HG03045 (cell line): ENCODE results near the gene MED17.
"Not testable (repeated sequence)": the region's sequence is repeated elsewhere in the genome, so short reads cannot be mapped to it uniquely, and the experiment has no call there.

Experiments used
- ATAC-seq: cut with Tn5 transposase; IDR thresholded peaks from one replicate; pipeline ENCODE4 v1.9.1; 2021; ENCODE audit warnings: mild to moderate bottlenecking, moderate library complexity; ENCODE audit not compliant: unreplicated experiment

MED17 gene

GRCh38 chr11:93757301-93757700, 26.8 kb upstream of the MED17 start:
- no peak for ATAC-seq

DNA sequence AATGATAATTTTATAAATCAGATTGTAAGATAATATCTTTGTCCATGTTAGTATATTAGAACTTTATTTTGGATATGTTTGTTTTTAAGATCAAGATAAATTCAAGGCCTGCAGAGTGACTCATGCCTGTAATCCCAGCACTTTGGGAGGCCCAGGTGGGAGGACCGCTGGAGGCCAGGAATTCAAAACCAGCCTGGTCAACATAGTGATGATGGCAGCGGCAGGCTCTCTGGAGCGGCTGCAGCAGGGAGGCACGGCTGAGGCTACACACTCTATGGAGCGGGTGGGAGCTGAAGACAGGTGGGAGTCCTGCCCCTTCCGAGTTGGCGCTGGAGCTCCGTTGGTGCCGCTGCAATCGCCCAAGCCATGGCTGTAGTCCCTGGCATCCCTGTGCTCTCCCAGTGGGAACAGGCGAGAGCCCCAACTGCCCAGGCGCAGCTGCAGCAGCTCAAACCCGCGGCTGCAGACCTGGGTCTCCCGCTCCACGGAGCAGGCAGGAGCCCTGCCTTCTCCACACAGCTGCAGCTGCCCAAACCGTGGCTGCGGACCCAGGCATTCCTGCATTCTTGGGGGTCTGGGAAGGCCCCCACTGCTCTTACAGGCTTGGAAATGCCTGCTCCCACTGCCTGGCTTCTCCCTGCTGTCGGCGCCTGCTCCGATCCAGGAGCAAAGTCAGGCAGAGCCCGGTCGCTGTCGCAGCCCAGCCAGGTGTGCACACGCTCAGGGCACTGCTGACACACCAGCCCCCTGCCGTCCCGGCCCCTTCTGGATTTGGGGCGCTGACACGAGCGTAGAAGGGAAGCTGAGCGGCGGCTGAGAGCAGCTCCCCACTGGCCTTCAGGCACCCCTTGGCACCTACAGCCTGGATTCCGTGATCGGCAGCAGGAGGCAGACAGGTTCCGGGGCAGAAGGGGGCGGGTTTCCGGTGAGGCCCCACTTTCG, 25.9 kb upstream of the MED17 start:
- no peak for ATAC-seq

GRCh38 chr11:93759123-93759522, 25.0 kb upstream of the MED17 start:
- not testable (repeated sequence) for ATAC-seq

DNA sequence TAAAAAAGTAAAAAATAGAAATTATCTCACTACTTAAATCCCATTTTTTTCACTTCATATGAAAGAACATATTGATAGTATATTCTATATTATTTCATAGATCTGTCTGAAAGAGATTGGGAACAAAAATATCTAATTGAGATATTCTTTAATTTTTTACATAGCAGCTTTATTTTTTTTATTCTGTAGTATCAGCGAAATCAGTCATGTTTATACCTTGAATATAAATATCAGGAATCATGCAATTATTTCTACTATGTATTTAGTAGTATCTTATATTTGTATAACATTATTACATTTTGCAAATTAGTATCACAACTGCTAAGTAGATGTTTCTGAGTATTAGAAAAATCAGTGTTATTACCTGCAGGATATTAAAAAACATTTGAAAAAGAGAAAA, 22.2 kb upstream of the MED17 start:
- no peak for ATAC-seq

- no peak for ATAC-seq
Observed at GRCh38 chr11:93765551-93765950, 18.5 kb upstream of the MED17 start.

DNA sequence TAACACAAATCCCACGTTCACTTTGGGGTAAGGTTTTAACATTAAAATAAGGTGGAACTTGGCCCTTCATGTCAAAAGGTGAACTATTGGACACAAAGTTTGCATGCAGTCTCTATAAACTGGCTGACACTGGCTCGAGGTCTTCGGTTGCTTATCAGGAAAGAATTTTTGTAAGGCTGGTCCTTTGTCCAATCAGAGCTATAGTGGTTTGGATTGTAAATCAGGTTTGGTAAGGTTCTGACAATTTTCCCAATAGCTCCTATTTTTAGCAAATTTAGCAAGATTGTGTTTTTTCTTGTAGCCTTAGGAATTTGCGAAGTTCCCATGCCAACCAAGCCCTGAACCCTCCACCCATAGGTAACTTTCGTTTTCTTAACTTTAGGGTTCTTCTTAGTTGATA, 17.6 kb upstream of the MED17 start:
- ATAC-seq, result no peak

DNA sequence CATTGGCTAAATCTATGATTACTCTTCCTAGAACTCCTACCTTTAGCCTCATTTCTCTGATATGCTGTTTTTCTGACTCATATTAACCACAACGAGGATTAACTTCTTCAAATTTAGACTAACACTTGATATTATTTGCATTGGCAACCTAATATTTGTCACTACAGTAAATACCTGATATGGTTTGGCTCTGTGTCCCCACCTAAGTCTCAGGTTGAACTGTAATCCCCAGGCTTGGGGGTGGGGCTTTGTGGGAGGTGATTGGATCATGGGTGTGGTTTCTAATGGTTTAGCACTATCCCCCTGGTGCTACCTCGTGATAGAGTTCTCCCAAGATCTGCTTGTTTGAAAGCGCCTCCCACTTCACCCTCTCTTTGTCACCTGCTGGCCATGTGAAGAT, 17.1 kb upstream of the MED17 start:
- no peak for ATAC-seq

GRCh38 chr11:93770160-93770559, 13.9 kb upstream of the MED17 start:
- no peak for ATAC-seq

- ATAC-seq, result no peak
Observed at GRCh38 chr11:93772123-93772522, 12.0 kb upstream of the MED17 start.

- ATAC-seq, result no peak
Observed at GRCh38 chr11:93773045-93773477, 11.0 kb upstream of the MED17 start.

DNA sequence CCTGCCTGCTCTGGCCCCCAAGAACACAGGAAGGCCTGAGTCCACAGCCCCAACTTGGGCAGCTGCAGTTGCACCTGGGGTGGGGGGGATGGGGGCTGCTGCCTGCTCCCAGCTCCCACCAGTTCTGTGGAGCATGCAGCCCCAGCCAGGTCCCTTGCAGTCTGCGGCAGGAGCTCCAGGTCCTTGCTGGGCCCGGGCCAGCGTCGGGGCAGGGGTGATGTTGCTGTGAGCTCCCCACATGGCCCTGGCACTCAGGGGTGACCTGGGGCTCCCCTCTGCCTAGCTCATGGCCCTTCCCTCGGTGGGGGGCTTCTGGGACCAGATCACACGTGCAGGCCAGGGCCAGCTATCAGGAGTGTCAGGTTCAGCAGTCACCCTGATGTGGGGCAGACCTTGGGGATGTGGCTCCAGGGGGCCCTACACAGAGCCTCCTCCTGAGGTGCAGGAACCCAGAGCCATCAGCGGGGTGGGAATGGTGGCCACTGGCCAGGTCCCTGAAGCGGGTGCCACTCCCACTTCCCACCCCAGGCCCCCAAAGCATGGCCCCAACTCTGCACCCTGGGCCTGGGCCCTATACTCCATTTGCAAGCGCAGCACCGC, 10.4 kb upstream of the MED17 start:
- no peak for ATAC-seq

- not testable (repeated sequence) for ATAC-seq
Observed at GRCh38 chr11:93774560-93774959, 9.5 kb upstream of the MED17 start.

DNA sequence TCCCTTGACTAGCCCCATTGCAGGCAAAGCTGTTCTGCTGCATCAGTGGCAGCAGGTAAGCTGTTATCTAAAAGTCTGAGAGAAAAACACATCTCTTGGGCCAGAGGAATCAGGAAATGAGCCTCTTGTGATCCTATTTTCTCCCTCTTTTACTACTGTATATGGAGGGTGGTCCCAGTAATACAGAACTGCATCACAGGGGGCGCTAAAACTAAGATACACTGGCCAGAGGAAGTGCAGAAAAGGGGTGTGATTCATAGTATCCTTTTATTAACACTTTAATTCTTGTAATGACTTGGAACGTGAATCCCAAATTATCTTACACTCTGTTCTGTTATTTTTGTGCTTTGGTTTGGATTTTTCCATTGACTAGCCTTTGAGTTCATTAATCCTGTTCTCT, 8.8 kb upstream of the MED17 start:
- no peak for ATAC-seq

DNA sequence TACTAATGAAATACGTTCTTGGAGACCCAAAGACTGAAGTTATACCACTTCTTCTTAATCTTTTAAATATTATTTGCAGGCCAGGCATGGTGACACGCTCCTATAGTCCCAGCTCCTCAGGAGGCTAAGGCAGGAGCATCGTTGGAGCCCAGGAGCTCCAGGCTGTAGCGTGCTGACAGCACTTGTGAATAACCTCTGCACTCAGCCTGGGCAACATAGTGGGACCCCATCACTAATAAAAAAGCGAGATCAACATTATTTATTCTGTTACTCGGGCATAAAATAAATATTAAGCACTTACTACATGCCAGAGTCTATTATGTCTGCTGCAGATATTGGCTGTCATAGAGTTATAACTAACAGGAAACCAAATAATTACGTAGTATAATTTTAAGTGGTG, 720 bp upstream of the MED17 start:
- ATAC-seq, result no peak

- peak; percentile 48 for ATAC-seq
Observed at GRCh38 chr11:93783765-93784144, 327 bp upstream of the MED17 start.

- ATAC-seq, result peak; percentile 35
Observed at GRCh38 chr11:93784935-93785360, 866 bp downstream of the MED17 start.

GRCh38 chr11:93791493-93791892, 7.4 kb downstream of the MED17 start:
- ATAC-seq, result no peak

- ATAC-seq, result no peak
Observed at GRCh38 chr11:93796441-93797231, 12.6 kb downstream of the MED17 start.

DNA sequence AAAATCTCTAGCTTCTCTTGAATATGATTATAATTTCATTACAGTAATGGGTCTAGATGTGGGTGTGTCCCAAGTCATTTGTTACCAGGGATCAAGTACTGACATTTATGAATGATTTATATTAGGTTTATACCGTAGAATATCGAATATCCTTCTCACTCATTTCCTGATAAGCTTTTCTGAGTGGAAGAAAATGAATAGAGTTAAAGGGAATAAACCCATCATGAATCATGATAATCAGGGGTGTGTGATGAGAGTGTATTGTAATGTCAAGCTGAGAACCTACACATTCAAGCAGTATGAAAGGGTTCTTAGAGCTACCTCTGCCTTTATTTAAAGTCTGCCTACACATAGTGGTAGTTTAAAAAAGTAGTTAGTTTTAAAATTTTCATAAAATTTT, 17.3 kb downstream of the MED17 start:
- ATAC-seq, result no peak

DNA sequence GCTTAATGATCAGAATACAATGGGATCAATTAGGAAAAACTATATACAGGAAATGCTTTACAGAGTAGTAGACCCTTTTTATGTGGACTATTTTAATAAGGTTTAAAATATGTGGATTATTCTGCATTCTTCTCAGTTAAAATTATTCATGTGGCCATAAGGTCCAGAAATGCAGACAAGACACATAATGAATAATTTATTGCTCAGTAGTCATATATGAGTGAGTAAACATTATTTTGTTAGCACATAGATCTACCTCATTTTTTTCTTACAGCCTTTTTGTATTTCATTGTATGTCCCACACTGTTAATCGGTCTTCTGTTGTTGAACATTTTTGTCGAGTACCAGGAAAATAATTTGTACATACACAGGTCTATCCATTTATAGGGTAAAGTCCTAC, 20.8 kb downstream of the MED17 start:
- no peak for ATAC-seq

GRCh38 chr11:93807980-93808379, 23.9 kb downstream of the MED17 start:
- no peak for ATAC-seq

- ATAC-seq, result no peak
Observed at GRCh38 chr11:93813974-93814373, 29.9 kb downstream of the MED17 start.
